GM21723 (cell line): ENCODE data around the gene MTHFSD.

Experiments
- ATAC-seq: cut with Tn5 transposase; IDR thresholded peaks from one replicate; pipeline ENCODE4 v1.9.1; 2021; ENCODE audit warnings: mild to moderate bottlenecking, moderate library complexity; ENCODE audit not compliant: unreplicated experiment

MTHFSD gene

GRCh38 chr16:86494039-86494564, 60.9 kb downstream of the MTHFSD start:
- ATAC-seq: no peak

- ATAC-seq: no peak
These were observed 61.9 kb downstream of the MTHFSD start for GRCh38 chr16:86492961-86493629.

GRCh38 chr16:86492267-86492960, 62.6 kb downstream of the MTHFSD start:
- ATAC-seq: no peak

GRCh38 chr16:86491640-86492023, 63.4 kb downstream of the MTHFSD start:
- ATAC-seq: no peak

- no peak for ATAC-seq
These were observed 64.0 kb downstream of the MTHFSD start for GRCh38 chr16:86490859-86491639.

GRCh38 chr16:86485746-86486145, 69.3 kb downstream of the MTHFSD start:
- no peak for ATAC-seq

- ATAC-seq: no peak
These were observed 70.8 kb downstream of the MTHFSD start for GRCh38 chr16:86484240-86484639.

GRCh38 chr16:86481607-86482006, 73.4 kb downstream of the MTHFSD start:
- no peak for ATAC-seq

GRCh38 chr16:86480444-86480843, 74.6 kb downstream of the MTHFSD start:
- no peak for ATAC-seq
